Measurements from ENCODE around the gene AMTN. TPM values are rescaled to one million over a fixed set of nuclear protein-coding genes. Genes with fewer than 3 reads are reported as not detected.

AMTN gene
- total RNA-seq, 1 donor from 2014 or later = not detected

DNA sequence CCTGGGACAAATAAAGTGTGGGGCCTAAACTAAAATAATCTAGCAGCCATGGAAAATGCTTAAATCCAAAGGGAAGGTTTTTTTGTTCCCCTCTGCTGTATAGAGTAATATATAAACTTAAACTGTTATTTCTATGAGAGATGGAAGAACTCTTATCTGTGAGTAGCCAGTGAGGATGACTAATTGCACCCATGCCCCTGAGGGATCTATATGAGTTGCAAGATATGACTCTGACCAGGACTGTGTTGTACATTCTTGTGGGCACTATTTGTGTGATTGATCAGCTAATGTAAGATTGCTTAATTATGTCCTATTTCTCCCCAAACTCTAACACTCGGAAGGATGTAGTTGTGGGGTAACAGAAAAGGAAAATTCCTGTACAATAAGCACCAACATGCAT lies 38.5 kb downstream of the AMTN start:
- DNase-seq (ENCODE audit: low spot score) = no peak
- intact Hi-C loops (cut with DNase I) = no loop called here

DNA sequence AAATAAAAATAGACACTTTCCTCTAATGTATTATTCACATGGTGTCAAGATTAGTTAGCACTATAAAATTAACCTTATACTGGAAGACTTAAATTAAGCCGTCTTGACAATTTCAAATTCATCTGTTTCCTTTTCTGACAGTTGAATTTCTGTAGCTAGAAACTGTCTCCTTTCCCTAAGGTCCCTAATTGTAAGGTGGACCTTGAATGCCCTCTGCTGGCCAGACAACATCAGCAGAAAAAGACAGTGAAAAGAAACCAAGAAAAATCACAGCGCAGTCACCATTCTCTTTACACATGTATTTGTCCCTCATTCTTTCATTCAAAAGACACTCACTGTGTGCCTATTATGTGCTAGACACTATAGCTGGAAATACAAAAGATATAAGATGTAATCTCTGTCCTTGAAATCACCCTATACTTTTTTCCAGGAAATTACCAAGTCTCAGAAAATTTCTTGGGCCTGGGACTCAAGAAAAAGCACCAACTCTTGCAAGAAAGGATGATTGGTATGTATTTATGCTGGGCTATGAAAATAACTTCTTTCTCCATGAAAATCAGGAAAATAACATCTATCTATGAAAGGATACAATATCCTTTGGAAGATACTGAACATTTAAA lies 41.0 kb downstream of the AMTN start:
- DNase-seq (ENCODE audit: low spot score) = no peak
- intact Hi-C loops (cut with DNase I) = no loop called here

DNA sequence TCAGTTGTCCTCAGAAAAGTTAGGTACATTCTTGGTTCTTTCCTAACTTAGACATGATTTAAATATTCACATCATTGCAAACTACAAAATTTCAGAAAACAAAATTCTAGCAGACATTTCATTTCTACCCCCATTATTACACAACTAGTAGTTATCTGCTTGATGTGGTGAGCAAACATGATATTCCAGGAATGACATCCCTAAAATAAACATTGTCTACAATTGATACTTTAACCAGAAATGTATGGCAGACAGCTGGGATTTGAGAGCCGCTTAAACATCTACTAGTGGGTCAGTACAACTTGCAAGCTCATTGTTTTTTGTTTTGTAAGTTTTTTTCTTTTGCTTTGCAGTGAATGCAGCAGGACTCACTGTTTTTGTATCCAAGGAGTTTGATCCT lies 41.6 kb downstream of the AMTN start:
- no peak for DNase-seq (ENCODE audit: low spot score)
- intact Hi-C loops (cut with DNase I) = no loop called here

DNA sequence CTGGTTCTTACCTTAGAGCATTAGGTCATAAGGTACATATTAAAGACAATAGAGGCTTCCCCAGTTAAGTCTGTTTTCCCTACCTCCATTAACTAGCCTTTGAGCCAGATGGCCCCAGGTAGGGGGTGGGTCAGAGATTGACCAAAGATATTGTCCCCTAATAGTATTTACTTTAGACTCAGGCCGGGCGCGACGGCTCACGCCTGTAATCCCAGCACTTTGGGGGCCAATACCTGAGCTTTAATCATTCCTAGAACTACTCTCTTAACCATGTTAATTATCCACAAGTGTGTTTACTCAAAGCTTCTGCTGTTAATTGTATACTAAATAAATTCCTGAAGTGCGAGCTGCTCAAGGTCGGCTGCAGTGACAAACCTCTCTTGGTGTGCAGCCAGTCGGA lies 45.7 kb downstream of the AMTN start:
- no peak for DNase-seq (ENCODE audit: low spot score)
- intact Hi-C loops (cut with DNase I) = no loop called here

DNA sequence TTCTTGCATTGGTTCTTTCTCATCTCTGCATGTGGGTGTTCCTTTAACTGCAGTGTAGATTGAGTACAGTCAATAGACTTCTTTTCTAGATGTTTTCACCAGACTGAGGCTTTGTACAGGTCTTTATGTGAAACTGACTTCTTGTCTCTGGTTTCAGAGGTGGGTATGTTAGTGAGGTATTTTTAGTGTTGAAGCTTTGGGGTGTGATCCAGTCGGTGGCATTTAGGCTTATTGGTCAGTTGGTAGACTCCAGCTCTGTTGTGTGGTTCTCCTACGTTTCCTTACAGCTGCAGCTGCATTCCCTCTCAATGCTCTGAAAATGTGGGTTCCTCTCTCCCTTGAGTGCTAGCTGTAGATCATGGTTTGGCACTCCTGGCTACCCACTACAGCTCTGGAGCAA lies 52.4 kb downstream of the AMTN start:
- no peak for DNase-seq (ENCODE audit: low spot score)
- intact Hi-C loops (cut with DNase I) = no loop called here

DNA sequence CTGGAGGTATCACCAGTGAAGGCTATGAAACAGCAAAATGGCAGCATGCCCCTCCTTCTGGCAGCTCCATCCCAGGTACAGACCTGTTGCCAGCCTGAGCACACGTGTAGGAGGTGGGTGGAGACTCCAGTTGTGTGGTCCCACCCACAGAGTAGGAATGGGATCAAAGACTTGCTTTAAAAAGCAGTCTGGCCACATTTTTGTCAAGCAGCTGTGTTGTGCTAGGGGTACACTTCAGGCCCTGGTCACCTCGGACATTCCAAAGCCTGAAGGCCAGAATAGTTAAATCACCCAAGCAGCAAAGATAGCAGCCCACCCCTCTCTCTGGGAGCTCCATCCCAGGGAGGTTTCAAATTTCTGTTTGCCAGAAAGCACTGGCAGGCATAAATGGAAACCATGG lies 53.4 kb downstream of the AMTN start:
- intact Hi-C loops (cut with DNase I) = no loop called here
- DNase-seq (ENCODE audit: low spot score) = no peak

DNA sequence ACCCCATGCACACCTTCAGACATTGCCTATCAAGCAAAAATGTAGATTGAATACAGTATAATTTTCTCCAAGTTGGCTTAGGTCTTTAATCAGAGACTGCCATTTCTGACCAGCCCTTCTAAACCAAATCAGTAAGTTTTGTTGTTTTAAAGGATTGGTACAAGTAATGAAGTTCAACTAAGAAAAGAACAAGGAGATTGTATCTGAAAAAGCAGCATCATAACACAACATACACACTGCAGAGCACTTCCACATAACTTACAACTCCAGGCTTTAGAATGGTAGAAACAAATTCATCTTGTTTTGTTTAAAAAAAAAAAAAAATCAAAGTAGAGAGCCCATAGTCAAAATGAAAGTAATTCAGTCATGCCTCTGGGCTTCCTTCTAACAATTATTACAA lies 57.6 kb downstream of the AMTN start:
- no peak for DNase-seq (ENCODE audit: low spot score)
- intact Hi-C loops (cut with DNase I) = no loop called here

DNA sequence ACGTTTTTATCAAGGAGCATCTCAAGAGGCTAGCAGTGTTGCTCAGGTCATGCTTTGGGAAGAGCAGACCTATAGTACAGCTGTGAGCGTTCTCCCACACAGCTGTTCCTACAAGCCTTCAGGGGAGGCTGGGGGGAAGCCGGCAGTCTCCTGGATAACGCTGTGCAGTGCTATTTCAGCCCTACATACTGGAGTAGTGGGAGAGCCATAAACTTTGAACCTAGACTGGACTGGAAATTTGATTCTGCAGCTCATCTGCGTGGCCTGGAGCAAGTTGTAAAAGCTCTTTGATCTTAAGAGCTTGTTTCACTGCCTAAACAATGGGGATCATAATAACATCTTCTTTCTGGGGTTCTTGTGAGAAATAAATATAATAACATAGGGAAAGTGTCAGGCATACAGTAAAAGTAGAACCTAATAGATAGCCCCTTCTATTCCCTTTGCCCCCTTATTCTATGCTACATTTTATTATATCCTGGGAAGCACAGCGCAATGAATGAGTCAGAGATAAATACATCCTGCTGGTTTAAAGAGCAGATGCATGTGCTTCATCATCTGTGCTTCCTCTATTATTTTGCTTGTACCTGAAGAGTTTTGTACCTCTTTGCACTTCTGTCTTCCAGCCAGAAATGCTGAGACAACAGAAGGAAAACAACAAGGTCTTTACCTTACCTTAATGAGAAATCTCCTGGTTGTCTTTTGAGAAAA lies 59.0 kb downstream of the AMTN start:
- DNase-seq (ENCODE audit: low spot score) = no peak
- intact Hi-C loops (cut with DNase I) = no loop called here

DNA sequence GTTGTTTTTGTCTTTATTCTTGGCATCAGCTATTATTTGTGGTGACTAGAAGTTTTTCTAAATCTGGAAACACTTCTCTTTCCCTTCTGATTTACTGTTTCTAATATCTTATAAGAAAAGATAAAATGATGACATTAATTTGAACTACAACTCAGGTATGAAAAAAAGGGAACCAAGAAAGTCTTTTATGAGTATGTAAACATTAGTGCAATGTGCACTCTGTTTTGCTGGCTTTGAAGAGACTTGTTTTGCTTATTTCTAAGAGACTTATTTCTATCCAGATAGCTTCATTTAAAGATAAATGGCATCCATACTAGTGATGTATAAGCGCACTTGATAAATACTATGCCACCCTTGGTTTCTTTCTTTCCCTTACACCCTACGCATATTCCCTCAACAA lies 63.6 kb downstream of the AMTN start:
- intact Hi-C loops (cut with DNase I) = no loop called here
- no peak for DNase-seq (ENCODE audit: low spot score)

Other genes with a start within 250 kb of the AMTN start
- not detected for gene CABS1, start 183.6 kb upstream of the AMTN start, total RNA-seq
- gene SMR3A, start 157.8 kb upstream of the AMTN start, total RNA-seq = not detected
- gene SMR3B, start 135.4 kb upstream of the AMTN start, total RNA-seq = not detected
- gene OPRPN, start 120.6 kb upstream of the AMTN start, total RNA-seq = not detected
- not detected for gene MUC7, start 46.4 kb upstream of the AMTN start, total RNA-seq
- gene AMBN, start 73.7 kb downstream of the AMTN start, total RNA-seq = not detected
- gene ENAM, start 110.2 kb downstream of the AMTN start, total RNA-seq = 11.1 TPM
- 1.5 TPM for gene JCHAIN, start 147.9 kb downstream of the AMTN start, total RNA-seq
- gene UTP3, start 170.0 kb downstream of the AMTN start, total RNA-seq = 22.8 TPM
- gene RUFY3, start 203.4 kb downstream of the AMTN start, total RNA-seq = 26.1 TPM

Data from cardiac septum (tissue), 1 donor.